IPS DF 4.7 (cell line): ENCODE data around the gene MCUB.
"Not testable (repeated sequence)": the region's sequence is repeated elsewhere in the genome, so short reads cannot be mapped to it uniquely, and the experiment has no call there.

Source experiments
- DNase-seq: peaks from one replicate; pipeline ENCODE4 v3.0.0-alpha.2; 2013; ENCODE audit warnings: low spot score; ENCODE audit errors: extremely low read depth

Gene MCUB

GRCh38 chr4:109578846-109579245, 18.8 kb downstream of the MCUB start:
- no peak for DNase-seq

GRCh38 chr4:109579997-109580396, 20.0 kb downstream of the MCUB start:
- not testable (repeated sequence) for DNase-seq

GRCh38 chr4:109588176-109588575, 28.1 kb downstream of the MCUB start:
- no peak for DNase-seq

GRCh38 chr4:109589119-109589518, 29.1 kb downstream of the MCUB start:
- no peak for DNase-seq

- DNase-seq: no peak
These were observed 29.6 kb downstream of the MCUB start for GRCh38 chr4:109589605-109590004.

GRCh38 chr4:109590905-109591304, 30.9 kb downstream of the MCUB start:
- no peak for DNase-seq

GRCh38 chr4:109592367-109592766, 32.3 kb downstream of the MCUB start:
- no peak for DNase-seq

- DNase-seq: not testable (repeated sequence)
These were observed 35.1 kb downstream of the MCUB start for GRCh38 chr4:109595123-109595522.

- DNase-seq: not testable (repeated sequence)
These were observed 36.5 kb downstream of the MCUB start for GRCh38 chr4:109596420-109597085.

GRCh38 chr4:109599046-109599652, 39.1 kb downstream of the MCUB start:
- no peak for DNase-seq

GRCh38 chr4:109600431-109600830, 40.4 kb downstream of the MCUB start:
- DNase-seq: no peak

GRCh38 chr4:109601336-109601735, 41.3 kb downstream of the MCUB start:
- no peak for DNase-seq

- no peak for DNase-seq
These were observed 47.9 kb downstream of the MCUB start for GRCh38 chr4:109607976-109608375.

GRCh38 chr4:109608879-109609278, 48.8 kb downstream of the MCUB start:
- DNase-seq: no peak

GRCh38 chr4:109609431-109609830, 49.4 kb downstream of the MCUB start:
- DNase-seq: no peak

GRCh38 chr4:109610489-109610888, 50.4 kb downstream of the MCUB start:
- DNase-seq: no peak

GRCh38 chr4:109611045-109611646, 51.1 kb downstream of the MCUB start:
- no peak for DNase-seq

GRCh38 chr4:109614015-109614414, 54.0 kb downstream of the MCUB start:
- no peak for DNase-seq

GRCh38 chr4:109614466-109614865, 54.4 kb downstream of the MCUB start:
- no peak for DNase-seq

- DNase-seq: no peak
These were observed 55.7 kb downstream of the MCUB start for GRCh38 chr4:109615742-109616141.

- DNase-seq: no peak
These were observed 56.2 kb downstream of the MCUB start for GRCh38 chr4:109616243-109616642.

GRCh38 chr4:109622626-109623025, 62.6 kb downstream of the MCUB start:
- DNase-seq: no peak

GRCh38 chr4:109624536-109624935, 64.5 kb downstream of the MCUB start:
- no peak for DNase-seq
